Skeletal muscle satellite cell (primary cell): ENCODE results near the gene ALCAM.

Experiments
- H3K27me3 ChIP-seq: 2 replicates; pipeline ENCODE4 v1.7.0; 2013; ENCODE audit warnings: low read length; ENCODE audit not compliant: control insufficient read depth, insufficient read depth
- H3K36me3 ChIP-seq: 2 replicates; pipeline ENCODE4 v1.7.0; 2013; ENCODE audit warnings: mild to moderate bottlenecking, control low read depth, low read length; ENCODE audit not compliant: insufficient read depth
- H3K4me1 ChIP-seq: 2 replicates; pipeline ENCODE4 v1.7.0; 2013; ENCODE audit warnings: low read length; ENCODE audit not compliant: control insufficient read depth, insufficient read depth
- H3K4me2 ChIP-seq: 2 replicates; pipeline ENCODE4 v1.7.0; 2013; ENCODE audit warnings: mild to moderate bottlenecking, low read length
- H3K4me3 ChIP-seq: 2 replicates; pipeline ENCODE4 v1.7.0; 2013; ENCODE audit warnings: low read length
- H3K9ac ChIP-seq: 2 replicates; pipeline ENCODE4 v1.7.0; 2013; ENCODE audit warnings: mild to moderate bottlenecking, low read depth, low read length, moderate library complexity
- H3K9me3 ChIP-seq: replicated peaks from 2 replicates; pipeline ENCODE4 v1.7.0; 2013; ENCODE audit warnings: mild to moderate bottlenecking, control low read depth, low read length

ALCAM gene

DNA sequence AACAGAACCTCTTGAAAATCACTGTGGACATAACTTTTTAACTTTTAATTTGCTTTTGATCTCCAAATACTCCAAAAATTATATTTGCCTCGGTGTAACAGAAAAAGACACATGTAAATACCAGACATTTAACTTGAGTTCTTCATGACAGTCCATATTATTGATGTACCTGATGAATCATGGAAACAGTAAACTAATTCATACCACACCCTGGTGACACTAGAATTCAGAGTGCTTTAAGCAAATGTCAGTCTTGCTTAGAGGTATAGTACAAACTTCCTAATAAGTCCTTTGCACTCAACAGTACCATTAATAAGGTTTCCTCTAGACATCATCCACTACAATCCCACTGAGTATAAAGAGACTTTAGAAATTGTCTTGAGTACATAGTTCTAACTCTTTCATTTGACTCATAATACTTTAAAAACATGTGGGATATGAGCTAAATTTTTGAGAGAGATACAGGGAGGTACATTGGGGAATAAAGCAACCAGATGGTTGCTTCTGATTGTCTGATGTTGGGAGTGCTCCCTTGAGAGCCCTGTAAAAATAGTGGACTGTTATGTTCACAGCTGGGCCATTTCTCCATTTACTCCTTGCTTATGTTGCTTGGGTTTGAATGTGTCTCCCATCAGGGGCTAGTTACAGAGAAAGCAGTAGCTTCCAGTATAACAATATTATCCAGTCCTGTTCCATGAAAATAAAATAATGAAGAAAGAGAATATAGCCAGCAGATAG lies 175.7 kb downstream of the ALCAM start:
- Histone ChIP-seq H3K9me3 (no peaks in the 10 kb centered on the region), H3K9ac (no peak overlapping the region), H3K36me3 (peaks cover 81% of the 10 kb centered on the region), H3K27me3 (no peaks in the 10 kb centered on the region), H3K4me3 (no peak overlapping the region), H3K4me1 (peaks cover 2% of the 10 kb centered on the region), H3K4me2 (no peak overlapping the region)

DNA sequence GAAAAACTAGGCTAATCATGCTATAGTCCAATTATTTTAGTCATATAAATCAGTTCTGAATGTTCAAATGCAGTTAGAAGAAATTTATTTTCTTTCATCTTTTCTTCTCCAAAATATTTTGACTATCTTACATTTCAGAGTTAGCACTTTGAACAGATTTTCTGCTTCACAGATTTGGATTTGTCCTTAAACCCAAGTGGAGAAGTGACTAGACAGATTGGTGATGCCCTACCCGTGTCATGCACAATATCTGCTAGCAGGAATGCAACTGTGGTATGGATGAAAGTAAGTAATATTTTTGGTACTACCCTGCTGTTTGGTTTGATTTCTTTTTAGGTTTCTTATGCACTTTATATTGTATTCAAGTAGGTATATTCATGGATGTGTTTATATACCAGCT lies 178.3 kb downstream of the ALCAM start:
- Histone ChIP-seq H3K4me2 (no peak overlapping the region), H3K4me3 (no peak overlapping the region), H3K9me3 (no peaks in the 10 kb centered on the region), H3K4me1 (no peaks in the 10 kb centered on the region), H3K9ac (no peak overlapping the region), H3K36me3 (peaks cover 92% of the 10 kb centered on the region), H3K27me3 (no peaks in the 10 kb centered on the region)

DNA sequence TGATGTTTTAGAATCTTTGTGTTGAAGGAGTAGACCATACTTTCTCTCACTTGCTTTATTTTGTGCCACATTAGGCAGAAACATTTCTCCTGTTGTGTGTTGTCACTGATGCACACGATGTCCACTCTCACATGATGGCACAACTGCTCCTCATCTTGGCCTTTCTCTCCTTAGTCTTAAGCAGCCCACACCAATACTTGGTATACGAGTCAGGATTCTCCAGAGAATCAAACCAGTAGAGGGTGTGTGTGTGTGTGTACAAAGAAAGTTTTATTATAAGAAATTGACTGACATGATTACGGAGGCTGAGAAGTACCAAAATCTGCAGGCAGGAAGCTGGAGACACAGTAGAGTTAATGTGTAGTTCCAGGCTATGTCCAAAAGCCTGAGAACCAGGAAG lies 187.1 kb downstream of the ALCAM start:
- H3K36me3 ChIP-seq, result peaks cover 61% of the 10 kb centered on the region
- no peaks in the 10 kb centered on the region for H3K27me3 ChIP-seq
- H3K9ac ChIP-seq, result no peak overlapping the region
- no peak overlapping the region for H3K4me3 ChIP-seq
- H3K9me3 ChIP-seq, result no peaks in the 10 kb centered on the region
- H3K4me1 ChIP-seq, result peaks cover 3% of the 10 kb centered on the region
- H3K4me2 ChIP-seq, result no peak overlapping the region

DNA sequence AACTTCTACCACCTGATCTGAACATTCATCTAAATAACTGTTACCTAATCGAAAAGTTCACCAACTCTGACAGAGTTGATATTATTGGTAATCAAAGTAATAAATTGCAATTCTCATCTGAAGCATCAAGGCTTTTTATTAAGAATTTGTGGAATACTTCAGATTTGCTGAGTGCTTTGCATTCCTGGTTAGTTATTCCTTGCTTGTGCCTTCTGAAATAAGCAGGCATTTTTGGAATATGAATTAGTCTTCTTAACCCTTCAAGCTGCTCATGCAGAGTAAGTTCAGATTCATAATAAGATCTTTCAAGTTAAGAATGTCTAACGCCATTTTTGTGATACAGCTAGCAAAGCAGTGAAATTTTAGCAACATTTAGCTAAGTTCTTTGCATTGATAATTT lies 188.5 kb downstream of the ALCAM start:
- H3K9ac ChIP-seq, result no peak overlapping the region
- peaks cover 52% of the 10 kb centered on the region for H3K36me3 ChIP-seq
- no peaks in the 10 kb centered on the region for H3K27me3 ChIP-seq

DNA sequence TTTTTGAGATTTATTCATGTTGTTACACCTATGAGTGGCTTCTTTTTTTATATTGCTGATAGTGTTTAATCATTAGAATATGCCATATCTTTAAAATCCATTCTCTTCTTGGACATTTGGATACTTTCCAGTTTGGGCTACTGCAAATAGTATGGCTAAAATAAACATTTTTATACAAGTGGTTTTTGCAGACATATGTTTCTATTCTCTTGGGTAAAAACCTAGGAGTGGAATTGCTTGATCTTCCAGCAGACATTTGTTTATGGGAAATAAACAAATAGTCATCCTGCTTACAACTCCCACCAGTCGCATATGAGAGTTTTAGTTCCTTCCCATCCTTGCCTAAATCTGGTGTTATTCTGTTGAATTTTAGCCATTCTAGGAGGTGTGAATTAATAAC lies 193.1 kb downstream of the ALCAM start:
- peaks cover 21% of the 10 kb centered on the region for H3K36me3 ChIP-seq
- H3K9me3 ChIP-seq, result no peaks in the 10 kb centered on the region
- H3K4me1 ChIP-seq, result no peaks in the 10 kb centered on the region
- no peak overlapping the region for H3K4me2 ChIP-seq
- no peak overlapping the region for H3K9ac ChIP-seq
- H3K4me3 ChIP-seq, result no peak overlapping the region
- no peaks in the 10 kb centered on the region for H3K27me3 ChIP-seq

More for the DNA sequence above, 188.5 kb downstream of the ALCAM start:
- H3K4me1 ChIP-seq, result peaks cover 3% of the 10 kb centered on the region
- H3K4me2 ChIP-seq, result no peak overlapping the region
- no peaks in the 10 kb centered on the region for H3K9me3 ChIP-seq
- no peak overlapping the region for H3K4me3 ChIP-seq

DNA sequence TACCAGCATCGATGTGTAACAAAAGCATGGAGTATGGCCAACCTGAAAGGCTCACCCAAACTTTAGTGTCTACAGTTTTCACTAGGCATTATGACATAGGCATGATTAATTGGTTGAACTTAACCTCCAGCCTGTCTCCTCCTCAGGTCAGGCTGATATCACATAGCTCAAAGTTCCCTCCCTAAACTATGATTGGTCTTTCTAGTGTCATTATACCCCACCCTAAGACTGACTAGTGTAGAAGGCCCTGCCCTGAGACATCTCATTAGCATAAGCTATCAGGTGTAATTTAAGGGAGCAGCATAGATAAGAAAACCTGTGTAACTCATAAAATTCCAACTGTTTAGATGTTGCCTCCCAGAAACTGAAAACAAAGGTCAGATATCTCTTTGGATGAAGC lies 195.2 kb downstream of the ALCAM start:
- peaks cover 32% of the 10 kb centered on the region for H3K36me3 ChIP-seq
- H3K4me3 ChIP-seq, result no peak overlapping the region
- no peaks in the 10 kb centered on the region for H3K4me1 ChIP-seq
- no peak overlapping the region for H3K9ac ChIP-seq
- H3K4me2 ChIP-seq, result no peak overlapping the region
- H3K9me3 ChIP-seq, result no peaks in the 10 kb centered on the region
- no peaks in the 10 kb centered on the region for H3K27me3 ChIP-seq

DNA sequence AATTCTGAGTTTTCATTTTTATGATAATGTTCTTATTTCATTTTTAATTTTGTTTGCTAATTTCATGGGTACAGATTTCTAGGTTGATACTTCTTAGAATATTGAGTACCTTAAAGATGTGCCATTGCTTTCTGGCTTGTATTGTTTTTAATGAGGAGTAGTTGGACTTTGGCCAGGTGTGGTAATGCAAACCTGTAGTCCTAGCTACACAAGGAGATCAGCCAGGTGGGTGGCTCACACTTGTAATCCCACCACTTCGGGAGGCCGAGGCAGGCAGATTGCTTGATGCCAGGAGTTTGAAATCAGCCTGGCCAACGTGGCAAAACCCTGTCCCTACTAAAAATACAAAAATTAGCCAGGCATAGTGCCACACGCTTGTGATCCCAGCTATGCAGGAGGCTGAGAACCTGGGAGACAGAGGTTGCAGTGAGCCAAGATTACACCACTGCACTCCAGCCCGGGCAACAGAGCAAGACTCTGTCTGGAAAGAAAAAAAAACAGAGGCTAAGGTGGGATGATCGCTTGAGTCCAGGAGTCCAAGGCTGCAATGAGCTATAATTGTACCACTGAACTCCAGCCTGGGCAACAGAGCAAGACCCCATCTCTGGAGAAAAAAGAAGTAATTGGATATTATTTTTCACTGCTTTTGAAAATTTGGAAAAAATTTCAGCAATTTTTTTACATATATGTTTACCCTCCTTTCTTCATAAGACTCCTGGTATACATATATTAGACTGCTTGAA lies 198.0 kb downstream of the ALCAM start:
- Histone ChIP-seq H3K4me3 (no peak overlapping the region), H3K9ac (no peak overlapping the region), H3K4me1 (no peaks in the 10 kb centered on the region), H3K4me2 (no peak overlapping the region), H3K9me3 (no peaks in the 10 kb centered on the region), H3K36me3 (peaks cover 31% of the 10 kb centered on the region), H3K27me3 (no peaks in the 10 kb centered on the region)

DNA sequence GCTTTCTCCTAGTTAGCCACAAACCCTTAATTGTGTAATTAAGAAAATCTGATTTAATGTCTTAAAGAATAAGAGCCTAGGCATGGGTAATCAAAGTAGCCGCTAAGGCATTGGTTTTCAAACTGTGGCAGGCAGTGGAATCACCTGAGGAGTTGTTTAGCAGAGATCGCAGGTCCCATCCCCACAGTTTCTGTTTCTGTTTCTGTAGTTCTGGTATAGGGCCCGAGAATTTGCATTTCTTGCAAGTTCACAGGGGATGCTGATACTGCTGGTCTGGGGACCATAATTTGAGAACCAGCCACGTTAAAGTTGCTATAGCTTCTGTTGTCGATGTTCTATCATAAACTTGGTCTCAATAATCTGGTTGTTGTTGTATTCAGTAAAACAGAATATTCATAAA lies 204.3 kb downstream of the ALCAM start:
- H3K4me2 ChIP-seq, result no peak overlapping the region
- H3K4me1 ChIP-seq, result no peaks in the 10 kb centered on the region
- peaks cover 47% of the 10 kb centered on the region for H3K36me3 ChIP-seq
- no peaks in the 10 kb centered on the region for H3K9me3 ChIP-seq
- H3K9ac ChIP-seq, result no peak overlapping the region
- no peaks in the 10 kb centered on the region for H3K27me3 ChIP-seq
- no peak overlapping the region for H3K4me3 ChIP-seq

DNA sequence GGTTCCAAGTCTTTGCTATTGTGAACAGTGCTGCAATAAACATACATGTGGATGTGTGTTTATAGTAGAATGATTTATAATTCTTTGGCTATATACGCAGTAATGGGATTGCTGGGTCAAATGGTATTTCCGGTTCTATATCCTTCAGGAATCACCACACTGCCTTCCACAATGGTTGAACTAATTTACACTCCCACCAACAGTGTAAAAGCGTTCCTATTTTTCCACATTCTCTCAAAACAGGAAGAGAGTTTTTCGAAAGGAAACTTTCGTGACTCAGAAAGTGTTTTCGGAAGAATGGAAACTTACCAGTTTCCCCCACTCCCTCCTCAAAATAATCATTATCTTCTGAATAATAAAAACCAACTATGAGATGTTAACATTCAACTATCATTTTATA lies 205.8 kb downstream of the ALCAM start:
- Histone ChIP-seq H3K4me3 (no peak overlapping the region), H3K27me3 (no peaks in the 10 kb centered on the region), H3K9ac (no peak overlapping the region), H3K4me1 (no peaks in the 10 kb centered on the region), H3K9me3 (no peaks in the 10 kb centered on the region), H3K36me3 (peaks cover 52% of the 10 kb centered on the region), H3K4me2 (no peak overlapping the region)

DNA sequence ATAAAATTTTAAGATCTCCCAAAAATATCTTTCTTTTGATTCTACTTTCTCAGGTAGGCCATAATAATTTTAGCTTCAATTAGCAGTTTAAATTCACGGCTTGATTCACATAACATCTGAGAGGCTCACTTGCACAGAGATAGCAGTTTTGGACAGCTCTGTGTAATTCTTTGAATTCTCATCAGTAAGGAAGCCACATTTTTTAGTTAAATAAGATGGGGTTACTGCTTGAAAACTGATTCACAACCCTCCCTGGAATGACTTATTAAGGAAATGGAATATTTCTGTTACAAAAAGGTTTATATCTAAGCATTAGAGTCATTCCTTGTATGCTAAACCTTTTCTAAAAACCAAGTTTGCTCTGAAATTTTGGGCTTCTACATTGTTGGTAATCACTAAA lies 212.7 kb downstream of the ALCAM start:
- Histone ChIP-seq H3K4me2 (no peak overlapping the region), H3K36me3 (peaks cover 25% of the 10 kb centered on the region), H3K9me3 (no peaks in the 10 kb centered on the region), H3K27me3 (no peaks in the 10 kb centered on the region), H3K4me3 (no peak overlapping the region), H3K4me1 (no peaks in the 10 kb centered on the region), H3K9ac (no peak overlapping the region)

DNA sequence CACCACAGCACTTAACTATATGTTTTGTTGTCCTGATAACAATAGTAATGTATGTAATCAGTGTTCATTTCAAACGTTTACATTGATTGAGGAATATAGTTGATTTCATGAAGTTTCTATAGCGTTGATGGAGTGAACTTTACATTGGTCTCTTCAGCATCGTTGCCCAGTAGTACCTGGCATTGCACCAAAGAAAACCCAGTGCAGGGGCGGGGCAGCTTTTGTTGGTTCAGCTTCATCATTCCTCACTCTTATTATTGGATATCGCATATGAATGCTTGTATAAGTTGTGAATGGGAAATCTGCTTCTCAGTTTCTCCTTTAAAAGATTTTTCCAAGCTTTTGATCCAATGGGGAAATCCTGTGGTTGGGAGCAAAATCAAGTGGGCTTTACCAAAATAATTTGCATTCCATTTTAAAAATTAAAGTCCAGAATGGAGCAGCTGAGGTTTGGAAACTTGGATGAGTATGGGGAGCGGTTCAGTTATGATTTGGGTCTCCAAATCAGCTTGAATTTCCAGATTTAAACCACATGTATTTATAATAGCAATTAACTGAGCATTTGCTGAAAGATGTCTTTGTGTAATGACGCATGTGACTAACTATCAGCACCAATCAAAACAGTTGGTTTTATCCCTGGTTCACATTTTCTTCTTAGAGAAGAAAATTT lies 213.7 kb downstream of the ALCAM start:
- Histone ChIP-seq H3K27me3 (no peaks in the 10 kb centered on the region), H3K9ac (no peak overlapping the region), H3K4me1 (no peaks in the 10 kb centered on the region), H3K4me2 (no peak overlapping the region), H3K36me3 (peaks cover 19% of the 10 kb centered on the region), H3K9me3 (no peaks in the 10 kb centered on the region), H3K4me3 (no peak overlapping the region)
